Left forelimb (tissue), 1 donor: ENCODE data around the gene CFAP299.
"Not testable (repeated sequence)": the region's sequence is repeated elsewhere in the genome, so short reads cannot be mapped to it uniquely, and the experiment has no call there.

ENCODE experiments used
- DNase-seq: peaks from one replicate; pipeline ENCODE4 v3.0.0-alpha.2; 2018; ENCODE audit warnings: low spot score

The CFAP299 gene

GRCh38 chr4:80335554-80336358 is at the start of gene CFAP299:
TSS of gene CFAP299 (plus strand) at chr4:80335730.
- DNase-seq = peak; percentile 90

GRCh38 chr4:80286451-80286850 is 49.1 kb upstream of the CFAP299 start:
- no peak for DNase-seq

- DNase-seq = not testable (repeated sequence)
Measured at GRCh38 chr4:80290665-80291064, 44.9 kb upstream of the CFAP299 start.

- no peak for DNase-seq
Measured at GRCh38 chr4:80294206-80294605, 41.3 kb upstream of the CFAP299 start.

GRCh38 chr4:80295336-80295735 is 40.2 kb upstream of the CFAP299 start:
- DNase-seq = no peak

GRCh38 chr4:80295826-80296225 is 39.7 kb upstream of the CFAP299 start:
- DNase-seq = no peak

GRCh38 chr4:80301884-80302283 is 33.6 kb upstream of the CFAP299 start:
- no peak for DNase-seq

- DNase-seq = no peak
Measured at GRCh38 chr4:80302616-80303223, 32.8 kb upstream of the CFAP299 start.

GRCh38 chr4:80305466-80305865 is 30.1 kb upstream of the CFAP299 start:
- no peak for DNase-seq

- DNase-seq = no peak
Measured at GRCh38 chr4:80306260-80306659, 29.3 kb upstream of the CFAP299 start.

- no peak for DNase-seq
Measured at GRCh38 chr4:80307183-80307735, 28.3 kb upstream of the CFAP299 start.

GRCh38 chr4:80307774-80308465 is 27.6 kb upstream of the CFAP299 start:
- no peak for DNase-seq

GRCh38 chr4:80308466-80308822 is 27.1 kb upstream of the CFAP299 start:
- DNase-seq = no peak

- no peak for DNase-seq
Measured at GRCh38 chr4:80309294-80310004, 26.1 kb upstream of the CFAP299 start.

GRCh38 chr4:80311130-80311529 is 24.4 kb upstream of the CFAP299 start:
- DNase-seq = no peak

- no peak for DNase-seq
Measured at GRCh38 chr4:80312124-80312523, 23.4 kb upstream of the CFAP299 start.

GRCh38 chr4:80313627-80314026 is 21.9 kb upstream of the CFAP299 start:
- DNase-seq = no peak

- DNase-seq = not testable (repeated sequence)
Measured at GRCh38 chr4:80315848-80316247, 19.7 kb upstream of the CFAP299 start.

- DNase-seq = no peak
Measured at GRCh38 chr4:80321341-80321740, 14.2 kb upstream of the CFAP299 start.

- DNase-seq = no peak
Measured at GRCh38 chr4:80321776-80322175, 13.8 kb upstream of the CFAP299 start.

- no peak for DNase-seq
Measured at GRCh38 chr4:80322716-80323115, 12.8 kb upstream of the CFAP299 start.

- DNase-seq = no peak
Measured at GRCh38 chr4:80324171-80324570, 11.4 kb upstream of the CFAP299 start.
